HepG2 (cell line): ENCODE results near the gene HLA-DMB. TPM values are rescaled to one million over a fixed set of nuclear protein-coding genes. Genes with fewer than 3 reads are reported as not detected.

Experiments used
- ATAC-seq: fragments of 200-7000 bp; cut with Tn5 transposase; 3 replicates; pipeline ENCODE4 v1.9.1; 2020; ENCODE audit warnings: mild to moderate bottlenecking, moderate library complexity
- BruUV-seq: library from RNA; stranded (reverse); fragments of 400-500 nt; replicated peaks from 2 replicates; lab custom pipeline; 2021; lab: Mats Ljungman, UMichigan
- CTCF ChIA-PET: fragments of 300-600 bp; formaldehyde crosslinking; extraction: SDS; loops from one replicate; lab custom pipeline; 2021; ENCODE audit warnings: low total read pairs, inconsistent platforms, low intra/inter-chr PET ratio; lab: Yijun Ruan, JAX
- POLR2A ChIA-PET: fragments of 350-600 bp; sonication (Branson Sonifier 250); formaldehyde crosslinking; loops from one replicate; lab custom pipeline; 2020; ENCODE audit warnings: antibody characterized with exemption, inconsistent platforms; lab: Yijun Ruan, JAX
- DNase-seq: peaks from one replicate; pipeline ENCODE4 v3.0.0-alpha.2; 2015; ENCODE audit warnings: low spot score
- FAIRE-seq: peaks from 3 replicates; lab custom pipeline; 2011; peaks lifted over from hg19 to GRCh38; lab: Jason Lieb, UNC
- H2AFZ ChIP-seq: one replicate; pipeline ENCODE4 v1.6.1; 2011; ENCODE audit warnings: low read length, inconsistent platforms
- H3K27ac ChIP-seq: fragments of 300-600 bp; 3 replicates; pipeline ENCODE4 v1.8.0; 2011; ENCODE audit warnings: mixed run types, mild to moderate bottlenecking, mixed read lengths, low read length, inconsistent platforms; ENCODE audit not compliant: insufficient read depth; ENCODE audit errors: extremely low read length
- H3K27me3 ChIP-seq, 2 experiments: fragments of 200-600 bp in 1 of 2; 2 replicates in 1 of 2; 3 replicates in 1 of 2; pipeline versions ENCODE4 v1.6.0 to v1.8.0; 2011; ENCODE audit warnings: low read length in 2 of 2, mild to moderate bottlenecking in 2 of 2, moderate library complexity in 2 of 2, inconsistent platforms in 1 of 2; ENCODE audit not compliant: insufficient read depth in 2 of 2, control insufficient read depth in 1 of 2
- H3K36me3 ChIP-seq, 2 experiments: fragments of 200-600 bp in 1 of 2; replicated peaks in 1 of 2; 2 replicates in 1 of 2; 3 replicates in 1 of 2; pipeline versions ENCODE4 v1.5.1 to v1.8.0; 2011; ENCODE audit warnings: low read length in 2 of 2, inconsistent platforms in 1 of 2; ENCODE audit not compliant: insufficient read depth in 2 of 2, control insufficient read depth in 1 of 2
- H3K4me1 ChIP-seq: 2 replicates; pipeline ENCODE4 v1.5.1; 2012; ENCODE audit warnings: low read length, inconsistent platforms; ENCODE audit not compliant: insufficient read depth
- H3K4me2 ChIP-seq: 2 replicates; pipeline ENCODE4 v1.6.0; 2011; ENCODE audit warnings: low read depth, low read length, inconsistent platforms
- H3K4me3 ChIP-seq, 3 experiments: fragments of 200-600 bp in 1 of 3; sonication (generic), shearing (Covaris generic) in 1 of 3; replicated peaks in 1 of 3; 2 replicates each; pipeline ENCODE4 v1.5.1; 2011 to 2016; ENCODE audit warnings: low read length in 3 of 3, inconsistent platforms in 2 of 3, low read depth in 2 of 3, mild to moderate bottlenecking in 2 of 3, control low read depth in 1 of 3, mixed read lengths in 1 of 3; ENCODE audit not compliant: insufficient read depth in 1 of 3
- H3K79me2 ChIP-seq: one replicate; pipeline ENCODE4 v1.6.1; 2011; ENCODE audit warnings: low read length, inconsistent platforms; ENCODE audit not compliant: insufficient read depth
- H3K9ac ChIP-seq: 2 replicates; pipeline ENCODE4 v1.6.0; 2011; ENCODE audit warnings: mild to moderate bottlenecking, low read depth, low read length, inconsistent platforms; ENCODE audit not compliant: insufficient read depth
- H3K9me3 ChIP-seq: 2 replicates; pipeline ENCODE4 v1.5.1; 2012; ENCODE audit warnings: mild to moderate bottlenecking, low read length
- H4K20me1 ChIP-seq: 2 replicates; pipeline ENCODE4 v1.6.0; 2011; ENCODE audit warnings: inconsistent platforms, mild to moderate bottlenecking, low read length, moderate library complexity; ENCODE audit not compliant: insufficient read depth
- ATM ChIP-seq: fragments of 450-650 bp; IDR thresholded peaks from 2 replicates; pipeline ENCODE4 v1.7.1; 2017; ENCODE audit warnings: mild to moderate bottlenecking, borderline replicate concordance
- CENPT ChIP-seq: sonication (generic); formaldehyde crosslinking; IDR thresholded peaks from 2 replicates; pipeline ENCODE4 v1.8.0; 2022; ENCODE audit warnings: low read depth, mild to moderate bottlenecking, moderate library complexity, missing genetic modification reagents
- HNRNPUL1 ChIP-seq: fragments of 200-400 bp; formaldehyde crosslinking; IDR thresholded peaks from 2 replicates; pipeline ENCODE4 v1.6.1; 2017; ENCODE audit warnings: low read depth, mild to moderate bottlenecking, low read length, moderate library complexity
- SRSF1 ChIP-seq: fragments of 200-400 bp; formaldehyde crosslinking; optimal IDR thresholded peaks from 2 replicates; pipeline ENCODE3; 2017; ENCODE audit warnings: mild to moderate bottlenecking, low read depth, low read length, moderate library complexity
- ZFP36L1 ChIP-seq: sonication (generic); formaldehyde crosslinking; IDR thresholded peaks from 2 replicates; pipeline ENCODE4 v1.8.0; 2022; ENCODE audit warnings: mild to moderate bottlenecking, missing genetic modification reagents, moderate library complexity
- ZFP90 ChIP-seq: sonication (generic); formaldehyde crosslinking; IDR thresholded peaks from 2 replicates; pipeline ENCODE4 v1.8.0; 2022; ENCODE audit warnings: missing genetic modification reagents, mild to moderate bottlenecking, inconsistent platforms, borderline replicate concordance
- ZNF230 ChIP-seq: sonication (generic); formaldehyde crosslinking; IDR thresholded peaks from 2 replicates; pipeline ENCODE4 v1.4.0; 2020; ENCODE audit warnings: mild to moderate bottlenecking, missing genetic modification reagents
- ZNF317 ChIP-seq: sonication (generic); formaldehyde crosslinking; IDR thresholded peaks from 2 replicates; pipeline ENCODE4 v1.5.0; 2020; ENCODE audit warnings: mild to moderate bottlenecking, missing genetic modification reagents
- ZSCAN21 ChIP-seq: sonication (generic); formaldehyde crosslinking; IDR thresholded peaks from 2 replicates; pipeline ENCODE4 v1.8.0; 2022; ENCODE audit warnings: mild to moderate bottlenecking, missing genetic modification reagents, moderate library complexity, borderline replicate concordance
- WGBS: methylation state at CpG from one replicate; pipeline ENCODE4 v1.1.6; 2017; ENCODE audit warnings: low lambda C conversion rate; 5-methylcytosine and 5-hydroxymethylcytosine counted together
- in situ Hi-C: cut with HindIII; loops from 2 replicates; pipeline ENCODE4 v1.10.0; 2017; ENCODE audit warnings: low pct_unique_long_range_greater_than_20kb; ENCODE audit not compliant: extremely low pct_ligation_motif_present
- intact Hi-C: fragments of 100-400 bp; cut with micrococcal nuclease; formaldehyde crosslinking; loops from one replicate; pipeline ENCODE4 v1.10.0; 2022; ENCODE audit not compliant: unreplicated experiment
- polyA plus RNA-seq, 8 experiments: library from polyadenylated mRNA; depleted of rRNA in 3 of 8; stranded (reverse) in 7 of 8; unstranded in 1 of 8; fragments of >200 nt; fragmentation: Illumina TruSeq in 4 of 8; extraction: Trizol in 4 of 8; gene quantifications; 2 replicates each; pipeline versions ENCODE4 v1.2.1 to v1.2.3, GENCODE V29; 2011 to 2016; ENCODE audit warnings: low read depth in 4 of 8, missing spikeins in 1 of 8, mixed read lengths in 1 of 8; ENCODE audit not compliant: insufficient read depth in 1 of 8
- total RNA-seq, 5 experiments: library from RNA; depleted of rRNA; stranded (reverse); fragments of >200 nt; fragmentation: Illumina TruSeq; extraction: Trizol; gene quantifications; 2 replicates each; pipeline ENCODE4 v1.2.3, GENCODE V29; 2016; ENCODE audit warnings: low read depth in 1 of 5
- TF ChIP-seq, protein P1 (sequence below): sonication (generic); formaldehyde crosslinking; IDR thresholded peaks from 2 replicates; pipeline ENCODE4 v1.5.0; 2020; ENCODE audit warnings: mild to moderate bottlenecking, missing genetic modification reagents
- TF ChIP-seq, protein P2 (sequence below): sonication (generic); formaldehyde crosslinking; IDR thresholded peaks from 2 replicates; pipeline ENCODE4 v1.4.0; 2020; ENCODE audit warnings: missing genetic modification reagents, low read depth, mild to moderate bottlenecking, borderline replicate concordance

HLA-DMB gene
- total and polyA plus RNA-seq, 2 of the 13 experiments (the other 11 are each of a cell fraction or from before 2014, with no cell fraction given) = not detected

GRCh38 chr6:32920715-32921114 is 20.1 kb downstream of the HLA-DMB start:
- Histone ChIP-seq H3K27ac (no peak overlapping the region), H3K4me2 (no peak overlapping the region), H3K9ac (no peak overlapping the region), H3K27me3 (peaks cover 0 to 11% of the 10 kb centered on the region in 2 experiments; a peak in 2 of 5 replicates), H2AFZ (no peak overlapping the region), H3K9me3 (no peaks in the 10 kb centered on the region), H4K20me1 (no peaks in the 10 kb centered on the region), H3K79me2 (no peaks in the 10 kb centered on the region)
- CTCF ChIA-PET = no interaction called here
- DNase-seq = no peak
- no peak for ATAC-seq
- intact Hi-C loops (no loop called here), in situ Hi-C loops (no loop called here)
- no TSS peak for BruUV-seq
- no peak for FAIRE-seq
- POLR2A ChIA-PET = no interaction called here
- TF ChIP-seq CENPT (CRISPR knock-in tag) (no peak), ZSCAN21 (CRISPR knock-in tag) (no peak), HNRNPUL1 (0 out of 2 replicates have a peak, but pooled peaks have one; percentile 52)
- TF ChIP-seq, all 625 proteins: peak for 1
- WGBS = 2% methylated on average over 2 of the region's 2 CpGs
- H3K36me3 ChIP-seq = no peaks in the 10 kb centered on the region
- H3K4me3 ChIP-seq = no peak overlapping the region
- H3K4me1 ChIP-seq = no peaks in the 10 kb centered on the region; the same call in 1 of the 2 replicates

DNA sequence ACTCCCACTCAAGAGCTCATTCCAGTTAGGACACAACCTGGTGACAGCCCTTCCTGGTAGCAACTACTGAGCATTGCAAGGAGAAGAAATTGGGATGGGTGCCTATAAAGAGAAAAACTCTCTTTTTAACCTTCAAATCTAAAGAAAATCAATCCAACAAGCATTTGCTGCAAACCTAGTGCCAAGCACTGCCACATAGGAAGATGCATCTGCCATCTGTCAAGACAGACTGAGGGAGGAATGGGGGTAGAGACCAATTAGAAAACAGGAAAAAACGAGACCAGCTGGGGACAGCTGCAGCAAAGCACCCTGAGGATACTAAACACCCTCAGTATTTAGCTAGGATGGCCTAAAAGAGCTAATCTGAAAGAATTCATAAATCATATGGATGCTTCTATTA is 27.9 kb downstream of the HLA-DMB start:
- 0% methylated on average over 1 of the region's 1 CpG for WGBS
- Histone ChIP-seq H3K79me2 (no peaks in the 10 kb centered on the region), H3K36me3 (no peaks in the 10 kb centered on the region), H3K4me1 (no peaks in the 10 kb centered on the region), H3K27ac (no peak overlapping the region), H3K27me3 (peaks cover 0 to 18% of the 10 kb centered on the region in 2 experiments; a peak in 2 of 5 replicates), H3K9ac (no peak overlapping the region), H3K9me3 (no peaks in the 10 kb centered on the region), H4K20me1 (no peaks in the 10 kb centered on the region), H3K4me2 (no peak overlapping the region), H3K4me3 (no peak overlapping the region), H2AFZ (no peak overlapping the region)
- intact Hi-C loops = no loop called here
- DNase-seq (no peak), ATAC-seq (no peak), FAIRE-seq (no peak)
- CTCF ChIA-PET = no interaction called here
- POLR2A ChIA-PET = interaction anchor here (2.0 kb wide), 1 partner anchor 18 kb away, joined by 6 read pairs; no protein-coding TSS in a partner anchor
- BruUV-seq = no TSS peak
- in situ Hi-C loops = no loop called here
- TF ChIP-seq, protein P1, sequence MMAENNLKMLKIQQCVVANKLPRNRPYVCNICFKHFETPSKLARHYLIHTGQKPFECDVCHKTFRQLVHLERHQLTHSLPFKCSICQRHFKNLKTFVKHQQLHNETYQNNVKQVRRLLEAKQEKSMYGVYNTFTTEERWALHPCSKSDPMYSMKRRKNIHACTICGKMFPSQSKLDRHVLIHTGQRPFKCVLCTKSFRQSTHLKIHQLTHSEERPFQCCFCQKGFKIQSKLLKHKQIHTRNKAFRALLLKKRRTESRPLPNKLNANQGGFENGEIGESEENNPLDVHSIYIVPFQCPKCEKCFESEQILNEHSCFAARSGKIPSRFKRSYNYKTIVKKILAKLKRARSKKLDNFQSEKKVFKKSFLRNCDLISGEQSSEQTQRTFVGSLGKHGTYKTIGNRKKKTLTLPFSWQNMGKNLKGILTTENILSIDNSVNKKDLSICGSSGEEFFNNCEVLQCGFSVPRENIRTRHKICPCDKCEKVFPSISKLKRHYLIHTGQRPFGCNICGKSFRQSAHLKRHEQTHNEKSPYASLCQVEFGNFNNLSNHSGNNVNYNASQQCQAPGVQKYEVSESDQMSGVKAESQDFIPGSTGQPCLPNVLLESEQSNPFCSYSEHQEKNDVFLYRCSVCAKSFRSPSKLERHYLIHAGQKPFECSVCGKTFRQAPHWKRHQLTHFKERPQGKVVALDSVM = no peak
- TF ChIP-seq ZFP90 (CRISPR knock-in tag) = no peak
- TF ChIP-seq ZNF230 (CRISPR knock-in tag) = no peak
- TF ChIP-seq ZFP36L1 (CRISPR knock-in tag) = no peak
- no peak for TF ChIP-seq ATM
- no peak for TF ChIP-seq ZNF317 (CRISPR knock-in tag)
- TF ChIP-seq SRSF1 = no peak
- TF ChIP-seq, protein P2, sequence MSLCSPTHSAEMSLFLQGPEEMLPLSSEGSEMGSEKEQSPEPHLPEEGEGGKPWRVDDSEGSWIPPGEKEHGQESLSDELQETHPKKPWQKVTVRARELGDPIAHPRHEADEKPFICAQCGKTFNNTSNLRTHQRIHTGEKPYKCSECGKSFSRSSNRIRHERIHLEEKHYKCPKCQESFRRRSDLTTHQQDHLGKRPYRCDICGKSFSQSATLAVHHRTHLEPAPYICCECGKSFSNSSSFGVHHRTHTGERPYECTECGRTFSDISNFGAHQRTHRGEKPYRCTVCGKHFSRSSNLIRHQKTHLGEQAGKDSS = no peak
